Tibial nerve (tissue), 4 donors: ENCODE results near the gene INTS3. TPM values are rescaled to one million over a fixed set of nuclear protein-coding genes. Genes with fewer than 3 reads are reported as not detected.

Source experiments
- DNase-seq, 2 donors: peaks; one replicate each; pipeline ENCODE4 v3.0.0-alpha.2; 2019; ENCODE audit warnings: low spot score in 2 of 2
- H3K27ac ChIP-seq, 4 donors: fragments of 200-600 bp; sonication (generic) in 3 of 4; one replicate each; pipeline ENCODE4 v1.5.1; 2017 to 2019; ENCODE audit warnings: mild to moderate bottlenecking in 1 of 4
- H3K27me3 ChIP-seq, 2 donors: fragments of 200-600 bp; sonication (generic) in 1 of 2; one replicate each; pipeline versions ENCODE4 v1.5.1 to v1.6.0; 2017 to 2019
- H3K36me3 ChIP-seq, 3 donors: fragments of 200-600 bp; sonication (generic); one replicate each; pipeline ENCODE4 v1.5.1; 2018 to 2019
- H3K4me1 ChIP-seq, 4 donors: fragments of 200-600 bp; sonication (generic) in 3 of 4; one replicate each; pipeline ENCODE4 v1.5.1; 2017 to 2019
- H3K4me3 ChIP-seq, 4 donors: fragments of 200-600 bp; sonication (generic) in 3 of 4; one replicate each; pipeline ENCODE4 v1.5.1; 2017 to 2019; ENCODE audit warnings: mild to moderate bottlenecking in 1 of 4, moderate library complexity in 1 of 4
- H3K9me3 ChIP-seq, 4 donors: fragments of 200-600 bp; sonication (generic) in 3 of 4; one replicate each; pipeline ENCODE4 v1.5.1; 2017 to 2019
- EP300 ChIP-seq, 2 donors: sonication (generic); formaldehyde crosslinking; IDR thresholded peaks; one replicate each; pipeline ENCODE4 v1.6.1; 2017; ENCODE audit warnings: antibody characterized with exemption in 2 of 2, mild to moderate bottlenecking in 1 of 2
- POLR2A ChIP-seq, 2 donors: fragments of 450-650 bp; IDR thresholded peaks; one replicate each; pipeline ENCODE4 v1.6.1; 2017; ENCODE audit warnings: antibody characterized with exemption in 2 of 2, mild to moderate bottlenecking in 2 of 2, moderate library complexity in 2 of 2
- WGBS, 2 donors: methylation state at CpG; one replicate each; pipeline ENCODE4 v1.1.5; 2018; 5-methylcytosine and 5-hydroxymethylcytosine counted together
- small RNA-seq: library from RNA; depleted of rRNA; stranded (forward); fragments of <200 nt; gene quantifications from one replicate; pipeline ENCODE3, GENCODE V24; 2016
- total RNA-seq, 4 donors: library from RNA; depleted of rRNA; stranded (reverse); fragments of >200 nt; gene quantifications; one replicate each; pipeline ENCODE4 v1.1.0, GENCODE V29; 2016
- TF ChIP-seq, protein P1 (sequence below), 5 experiments: fragments of 200-600 bp in 3 of 5; fragments of 450-650 bp in 2 of 5; sonication (generic) in 3 of 5; IDR thresholded peaks; one replicate each; pipeline ENCODE4 v1.5.1; 2016 to 2019; ENCODE audit warnings: antibody characterized with exemption in 5 of 5, mild to moderate bottlenecking in 3 of 5, moderate library complexity in 2 of 5

Gene INTS3
- total RNA-seq, 4 donors from 2014 or later, result 66.6 to 79.5 (median 71.3) TPM

DNA sequence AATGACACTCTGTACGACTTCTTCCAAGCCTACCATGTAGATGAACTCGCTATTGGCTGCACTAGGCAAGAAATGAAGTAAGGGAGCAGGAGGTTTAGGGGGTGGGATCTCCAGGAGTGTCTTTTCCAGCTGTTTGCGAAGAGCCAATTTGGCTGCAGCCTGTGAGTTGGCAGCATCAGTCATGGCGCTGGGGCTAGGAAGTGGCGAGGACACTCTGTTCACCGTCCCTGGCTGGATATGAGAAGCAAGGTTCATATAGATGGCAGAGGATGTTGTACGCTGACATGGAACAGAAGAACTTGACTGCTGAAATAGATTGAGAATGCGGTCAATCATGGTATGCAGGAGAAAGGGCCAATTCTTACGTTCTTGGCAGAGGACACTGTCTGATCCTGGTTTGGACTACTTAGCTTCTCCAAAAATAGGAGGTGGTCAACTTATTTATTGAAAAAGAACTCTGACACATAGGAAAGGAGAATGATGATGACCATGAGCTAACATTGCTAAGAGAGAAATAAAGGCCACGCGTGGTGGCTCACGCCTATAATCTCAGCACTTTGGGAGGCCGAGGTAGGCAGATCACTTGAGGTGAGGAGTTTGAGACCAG lies 88.5 kb downstream of the INTS3 start:
- no peak for DNase-seq
- peaks cover 0 to 3% (median 0%) of the 10 kb centered on the region in 4 donors for H3K4me1 ChIP-seq
- H3K27ac ChIP-seq, result no peak overlapping the region
- H3K9me3 ChIP-seq, result no peaks in the 10 kb centered on the region
- 89 to 90% methylated on average over 13 of the region's 13 CpGs for whole genome bisulfite sequencing, 2 donors
- H3K4me3 ChIP-seq, result no peak overlapping the region
- H3K36me3 ChIP-seq, result peaks cover 0 to 70% (median 17%) of the 10 kb centered on the region in 3 donors
- TF ChIP-seq, protein P1, sequence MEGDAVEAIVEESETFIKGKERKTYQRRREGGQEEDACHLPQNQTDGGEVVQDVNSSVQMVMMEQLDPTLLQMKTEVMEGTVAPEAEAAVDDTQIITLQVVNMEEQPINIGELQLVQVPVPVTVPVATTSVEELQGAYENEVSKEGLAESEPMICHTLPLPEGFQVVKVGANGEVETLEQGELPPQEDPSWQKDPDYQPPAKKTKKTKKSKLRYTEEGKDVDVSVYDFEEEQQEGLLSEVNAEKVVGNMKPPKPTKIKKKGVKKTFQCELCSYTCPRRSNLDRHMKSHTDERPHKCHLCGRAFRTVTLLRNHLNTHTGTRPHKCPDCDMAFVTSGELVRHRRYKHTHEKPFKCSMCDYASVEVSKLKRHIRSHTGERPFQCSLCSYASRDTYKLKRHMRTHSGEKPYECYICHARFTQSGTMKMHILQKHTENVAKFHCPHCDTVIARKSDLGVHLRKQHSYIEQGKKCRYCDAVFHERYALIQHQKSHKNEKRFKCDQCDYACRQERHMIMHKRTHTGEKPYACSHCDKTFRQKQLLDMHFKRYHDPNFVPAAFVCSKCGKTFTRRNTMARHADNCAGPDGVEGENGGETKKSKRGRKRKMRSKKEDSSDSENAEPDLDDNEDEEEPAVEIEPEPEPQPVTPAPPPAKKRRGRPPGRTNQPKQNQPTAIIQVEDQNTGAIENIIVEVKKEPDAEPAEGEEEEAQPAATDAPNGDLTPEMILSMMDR (IDR thresholded peaks at IDR 0.05), result no peak
- TF ChIP-seq POLR2A (IDR thresholded peaks at IDR 0.05), result no peak
- peak in 1 of 2 donors; percentile 5 for TF ChIP-seq EP300 (IDR thresholded peaks at IDR 0.05)
- no peaks in the 10 kb centered on the region for H3K27me3 ChIP-seq

DNA sequence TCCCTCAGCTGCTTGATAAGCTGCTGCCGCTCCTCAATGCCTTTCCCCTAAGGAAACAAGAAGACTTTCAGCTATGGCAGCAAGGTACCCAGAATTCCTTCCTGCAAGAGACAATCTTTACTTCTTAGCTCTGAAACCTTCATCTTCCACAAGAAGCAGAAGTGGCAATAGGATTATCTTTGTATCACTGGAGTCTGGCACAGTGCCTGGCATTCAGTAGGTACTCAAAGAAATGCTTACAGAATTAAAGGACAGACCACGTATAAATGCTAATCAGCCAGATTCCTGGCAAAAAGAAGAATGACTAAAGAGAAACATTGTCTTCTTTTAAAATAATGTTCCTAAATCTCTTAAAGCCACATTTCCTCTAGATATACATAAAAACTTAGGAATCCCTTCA lies 91.0 kb downstream of the INTS3 start:
- Histone ChIP-seq H3K36me3 (peaks cover 0 to 45% (median 12%) of the 10 kb centered on the region in 3 donors), H3K27me3 (no peaks in the 10 kb centered on the region), H3K9me3 (no peaks in the 10 kb centered on the region), H3K4me1 (peaks cover 0 to 7% (median 0%) of the 10 kb centered on the region in 4 donors), H3K27ac (no peak overlapping the region), H3K4me3 (no peak overlapping the region)
- no peak for DNase-seq
- 71 to 79% methylated on average over 2 of the region's 2 CpGs for WGBS, 2 donors
- no peak for TF ChIP-seq EP300 (IDR thresholded peaks at IDR 0.05)
- no peak for TF ChIP-seq POLR2A (IDR thresholded peaks at IDR 0.05)
- TF ChIP-seq, protein P1 (IDR thresholded peaks at IDR 0.05), result no peak

Small RNA genes lying within 50 kb of the gene (small RNA-seq; reads per million reads assigned to genes)
- not detected for gene MIR8083
- gene RF00019, result not detected
- gene RN7SL372P, result not detected

Other genes with a start within 250 kb of the INTS3 start
- gene S100A6, start 192.1 kb upstream of the INTS3 start, total RNA-seq, result 1,000 to 10,000 TPM in 2 of 4 donors, 100 to 1,000 TPM in 2; 651 to 1,173 (median 946) TPM
- gene S100A5, start 187.1 kb upstream of the INTS3 start, total RNA-seq, result not detected
- 100 to 1,000 TPM; 398 to 439 (median 420) TPM for gene S100A4, start 182.2 kb upstream of the INTS3 start, total RNA-seq
- gene S100A3, start 178.8 kb upstream of the INTS3 start, total RNA-seq, result 1 to 10 TPM in 2 of 4 donors, not detected in 2; 1.1 to 2.7 TPM
- 10 to 100 TPM in 1 of 4 donors, 1 to 10 TPM in 2, not detected in 1; 2.3 to 12.6 (median 4.2) TPM for gene S100A2, start 162.2 kb upstream of the INTS3 start, total RNA-seq
- gene S100A16, start 114.9 kb upstream of the INTS3 start, total RNA-seq, result 100 to 1,000 TPM in 2 of 4 donors, 10 to 100 TPM in 2; 45.5 to 120 (median 77.1) TPM
- 10 to 100 TPM in 1 of 4 donors, not detected in 3; 15.3 TPM for gene S100A14, start 111.7 kb upstream of the INTS3 start, total RNA-seq
- 100 to 1,000 TPM in 3 of 4 donors, 10 to 100 TPM in 1; 74.4 to 151 (median 121) TPM for gene S100A13, start 100.5 kb upstream of the INTS3 start, total RNA-seq
- gene S100A1, start 99.6 kb upstream of the INTS3 start, total RNA-seq, result 100 to 1,000 TPM in 1 of 4 donors, 10 to 100 TPM in 3; 41.4 to 102 (median 69.2) TPM
- gene CHTOP, start 94.0 kb upstream of the INTS3 start, total RNA-seq, result 10 to 100 TPM; 49.0 to 66.6 (median 56.5) TPM
- 10 to 100 TPM; 34.1 to 59.9 (median 43.7) TPM for gene SNAPIN, start 69.3 kb upstream of the INTS3 start, total RNA-seq
- gene ILF2, start 57.1 kb upstream of the INTS3 start, total RNA-seq, result 100 to 1,000 TPM in 1 of 4 donors, 10 to 100 TPM in 3; 62.8 to 102 (median 76.7) TPM
- gene NPR1, start 49.4 kb upstream of the INTS3 start, total RNA-seq, result 10 to 100 TPM; 36.9 to 87.5 (median 58.4) TPM
- 10 to 100 TPM; 38.5 to 89.4 (median 59.2) TPM for gene SLC27A3, start 47.4 kb downstream of the INTS3 start, total RNA-seq
- 10 to 100 TPM; 16.8 to 26.5 (median 24.6) TPM for gene GATAD2B, start 194.9 kb downstream of the INTS3 start, total RNA-seq
- gene DENND4B, start 218.7 kb downstream of the INTS3 start, total RNA-seq, result 10 to 100 TPM; 42.8 to 78.0 (median 56.7) TPM
- 10 to 100 TPM; 17.4 to 43.7 (median 23.4) TPM for gene CRTC2, start 230.6 kb downstream of the INTS3 start, total RNA-seq
- gene SLC39A1, start 235.5 kb downstream of the INTS3 start, total RNA-seq, result 100 to 1,000 TPM in 1 of 4 donors, 10 to 100 TPM in 3; 81.0 to 157 (median 92.4) TPM
- gene CREB3L4, start 239.9 kb downstream of the INTS3 start, total RNA-seq, result 10 to 100 TPM; 10.2 to 17.5 (median 11.4) TPM
- gene JTB, start 249.6 kb downstream of the INTS3 start, total RNA-seq, result 100 to 1,000 TPM; 149 to 289 (median 241) TPM